Ovary (tissue), 3 donors: ENCODE data around the gene ABCA1.

Experiments
- EP300 ChIP-seq: sonication (generic); formaldehyde crosslinking; IDR thresholded peaks from one replicate; pipeline ENCODE4 v1.6.1; 2017; ENCODE audit warnings: antibody characterized with exemption
- POLR2A ChIP-seq: fragments of 450-650 bp; IDR thresholded peaks from one replicate; pipeline ENCODE4 v1.6.1; 2017; ENCODE audit warnings: antibody characterized with exemption, mild to moderate bottlenecking, moderate library complexity
- TF ChIP-seq, protein P1 (sequence below), 3 donors: fragments of 450-650 bp in 2 of 3; fragments of 200-600 bp in 1 of 3; IDR thresholded peaks; one replicate each; pipeline versions ENCODE4 v1.5.1 to v1.8.0; 2016 to 2022; ENCODE audit warnings: antibody characterized with exemption in 3 of 3, mild to moderate bottlenecking in 1 of 3
- donor health status: DM: no; HTN: no; CAD: no.

DNA sequence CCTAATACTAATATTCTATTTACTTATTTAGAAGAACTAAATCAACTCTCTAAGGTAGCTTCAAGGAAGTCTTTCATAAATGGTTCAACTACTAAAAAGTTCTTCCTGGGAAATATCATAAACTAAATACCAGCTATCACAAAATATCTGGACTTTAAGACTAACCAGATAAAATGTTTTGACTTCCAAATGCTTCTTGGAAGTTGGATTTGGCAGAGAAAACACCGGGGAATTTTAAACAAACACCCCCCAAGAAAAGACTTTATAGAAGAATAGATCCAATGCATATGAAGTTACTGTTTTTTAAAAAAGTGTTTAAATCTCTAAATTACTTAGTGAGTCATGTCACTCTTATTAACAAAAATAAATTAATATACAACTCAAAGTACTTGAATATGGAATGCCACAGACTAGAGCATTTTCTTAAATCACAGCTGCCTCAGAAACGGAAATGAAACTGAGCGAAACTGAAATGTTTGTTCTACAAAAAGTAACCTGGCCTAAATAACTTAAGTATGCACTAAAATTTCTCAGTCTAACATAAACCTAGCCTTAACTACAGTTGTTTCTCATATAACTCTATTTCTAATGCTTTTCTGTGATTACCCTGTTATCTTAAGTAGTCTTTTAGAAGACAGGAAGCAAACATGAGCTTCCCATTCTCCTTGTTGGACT, 6.8 kb downstream of the ABCA1 start:
- TF ChIP-seq, protein P1, sequence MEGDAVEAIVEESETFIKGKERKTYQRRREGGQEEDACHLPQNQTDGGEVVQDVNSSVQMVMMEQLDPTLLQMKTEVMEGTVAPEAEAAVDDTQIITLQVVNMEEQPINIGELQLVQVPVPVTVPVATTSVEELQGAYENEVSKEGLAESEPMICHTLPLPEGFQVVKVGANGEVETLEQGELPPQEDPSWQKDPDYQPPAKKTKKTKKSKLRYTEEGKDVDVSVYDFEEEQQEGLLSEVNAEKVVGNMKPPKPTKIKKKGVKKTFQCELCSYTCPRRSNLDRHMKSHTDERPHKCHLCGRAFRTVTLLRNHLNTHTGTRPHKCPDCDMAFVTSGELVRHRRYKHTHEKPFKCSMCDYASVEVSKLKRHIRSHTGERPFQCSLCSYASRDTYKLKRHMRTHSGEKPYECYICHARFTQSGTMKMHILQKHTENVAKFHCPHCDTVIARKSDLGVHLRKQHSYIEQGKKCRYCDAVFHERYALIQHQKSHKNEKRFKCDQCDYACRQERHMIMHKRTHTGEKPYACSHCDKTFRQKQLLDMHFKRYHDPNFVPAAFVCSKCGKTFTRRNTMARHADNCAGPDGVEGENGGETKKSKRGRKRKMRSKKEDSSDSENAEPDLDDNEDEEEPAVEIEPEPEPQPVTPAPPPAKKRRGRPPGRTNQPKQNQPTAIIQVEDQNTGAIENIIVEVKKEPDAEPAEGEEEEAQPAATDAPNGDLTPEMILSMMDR (IDR thresholded peaks at IDR 0.05), result no peak
- TF ChIP-seq POLR2A, result no peak
- TF ChIP-seq EP300, result no peak
